Sigmoid colon (tissue), 4 donors: ENCODE measurements around the gene KCNJ5.

Experiments used
- EP300 ChIP-seq, 4 donors: sonication (generic); formaldehyde crosslinking; IDR thresholded peaks; one replicate each; pipeline ENCODE4 v1.6.1; 2017; ENCODE audit warnings: antibody characterized with exemption in 4 of 4
- POLR2A ChIP-seq, 2 donors: fragments of 450-650 bp; IDR thresholded peaks; one replicate each; pipeline ENCODE4 v1.6.1; 2016; ENCODE audit warnings: antibody characterized with exemption in 2 of 2, mild to moderate bottlenecking in 2 of 2, moderate library complexity in 2 of 2
- POLR2AphosphoS5 ChIP-seq, 4 donors: sonication (generic); formaldehyde crosslinking; IDR thresholded peaks; one replicate each; pipeline ENCODE4 v1.6.1; 2017; ENCODE audit warnings: antibody characterized with exemption in 4 of 4
- TF ChIP-seq, protein P1 (sequence below), 4 experiments: fragments of 450-650 bp in 3 of 4; fragments of 200-600 bp in 1 of 4; IDR thresholded peaks; one replicate each; pipeline ENCODE4 v1.5.1; 2016 to 2019; ENCODE audit warnings: antibody characterized with exemption in 4 of 4, mild to moderate bottlenecking in 3 of 4, moderate library complexity in 2 of 4

- TF ChIP-seq POLR2A (IDR thresholded peaks at IDR 0.05) (no peak), POLR2AphosphoS5 (IDR thresholded peaks at IDR 0.05) (no peak), EP300 (IDR thresholded peaks at IDR 0.05) (no peak)
- TF ChIP-seq, protein P1, sequence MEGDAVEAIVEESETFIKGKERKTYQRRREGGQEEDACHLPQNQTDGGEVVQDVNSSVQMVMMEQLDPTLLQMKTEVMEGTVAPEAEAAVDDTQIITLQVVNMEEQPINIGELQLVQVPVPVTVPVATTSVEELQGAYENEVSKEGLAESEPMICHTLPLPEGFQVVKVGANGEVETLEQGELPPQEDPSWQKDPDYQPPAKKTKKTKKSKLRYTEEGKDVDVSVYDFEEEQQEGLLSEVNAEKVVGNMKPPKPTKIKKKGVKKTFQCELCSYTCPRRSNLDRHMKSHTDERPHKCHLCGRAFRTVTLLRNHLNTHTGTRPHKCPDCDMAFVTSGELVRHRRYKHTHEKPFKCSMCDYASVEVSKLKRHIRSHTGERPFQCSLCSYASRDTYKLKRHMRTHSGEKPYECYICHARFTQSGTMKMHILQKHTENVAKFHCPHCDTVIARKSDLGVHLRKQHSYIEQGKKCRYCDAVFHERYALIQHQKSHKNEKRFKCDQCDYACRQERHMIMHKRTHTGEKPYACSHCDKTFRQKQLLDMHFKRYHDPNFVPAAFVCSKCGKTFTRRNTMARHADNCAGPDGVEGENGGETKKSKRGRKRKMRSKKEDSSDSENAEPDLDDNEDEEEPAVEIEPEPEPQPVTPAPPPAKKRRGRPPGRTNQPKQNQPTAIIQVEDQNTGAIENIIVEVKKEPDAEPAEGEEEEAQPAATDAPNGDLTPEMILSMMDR (IDR thresholded peaks at IDR 0.05) = no peak
Measured at GRCh38 chr11:128892866-128893565, 1.9 kb downstream of the KCNJ5 start.
